ENCODE data around the gene TMIGD3. TPM values are rescaled to one million over a fixed set of nuclear protein-coding genes. Genes with fewer than 3 reads are reported as not detected.

TMIGD3 gene
- total RNA-seq, 1 experiment from 2014 or later = not detected

GRCh38 chr1:111436726-111437125 lies 66.7 kb downstream of the TMIGD3 start:
- H3K4me1 ChIP-seq = no peaks in the 10 kb centered on the region
- no peak overlapping the region for H3K4me3 ChIP-seq
- DNase-seq = no peak
- no peaks in the 10 kb centered on the region for H3K9me3 ChIP-seq (replicated peaks)
- no peaks in the 10 kb centered on the region for H3K27me3 ChIP-seq
- H3K36me3 ChIP-seq = peaks cover 25% of the 10 kb centered on the region
- no peak overlapping the region for H3K27ac ChIP-seq

Other genes with a start within 250 kb of the TMIGD3 start
- not detected in 2 replicates for gene CHIA, start 212.8 kb downstream of the TMIGD3 start, total RNA-seq (2014; rRNA removed; shearing (Covaris generic))
- 0.66 and 1.8 TPM in 2 replicates for gene OVGP1, start 75.9 kb downstream of the TMIGD3 start, total RNA-seq (2014; rRNA removed; shearing (Covaris generic))
- gene WDR77, start 54.4 kb downstream of the TMIGD3 start, total RNA-seq (2014; rRNA removed; shearing (Covaris generic)) = 79.8 and 80.9 TPM in 2 replicates
- 527 and 545 TPM in 2 replicates for gene ATP5PB, start 54.2 kb downstream of the TMIGD3 start, total RNA-seq (2014; rRNA removed; shearing (Covaris generic))
- 0.13 and 0.24 TPM in 2 replicates for gene C1orf162, start 29.6 kb downstream of the TMIGD3 start, total RNA-seq (2014; rRNA removed; shearing (Covaris generic))
- 0.10 TPM in 1 of 2 replicates, not detected in the other for gene ADORA3, start within 50 bp of the TMIGD3 start, total RNA-seq (2014; rRNA removed; shearing (Covaris generic))
- 33.8 and 39.0 TPM in 2 replicates for gene RAP1A, start 116.2 kb upstream of the TMIGD3 start, total RNA-seq (2014; rRNA removed; shearing (Covaris generic))
- gene INKA2, start 235.8 kb upstream of the TMIGD3 start, total RNA-seq (2014; rRNA removed; shearing (Covaris generic)) = 21.3 and 22.1 TPM in 2 replicates